ENCODE measurements around the gene RIPK1. TPM values are rescaled to one million over a fixed set of nuclear protein-coding genes. Genes with fewer than 3 reads are reported as not detected.

The RIPK1 gene
- total and polyA plus RNA-seq, 2 of the 8 experiments (the other 6 are each of a cell fraction or from before 2014, with no cell fraction given), result 5.9 to 22.9 TPM

DNA sequence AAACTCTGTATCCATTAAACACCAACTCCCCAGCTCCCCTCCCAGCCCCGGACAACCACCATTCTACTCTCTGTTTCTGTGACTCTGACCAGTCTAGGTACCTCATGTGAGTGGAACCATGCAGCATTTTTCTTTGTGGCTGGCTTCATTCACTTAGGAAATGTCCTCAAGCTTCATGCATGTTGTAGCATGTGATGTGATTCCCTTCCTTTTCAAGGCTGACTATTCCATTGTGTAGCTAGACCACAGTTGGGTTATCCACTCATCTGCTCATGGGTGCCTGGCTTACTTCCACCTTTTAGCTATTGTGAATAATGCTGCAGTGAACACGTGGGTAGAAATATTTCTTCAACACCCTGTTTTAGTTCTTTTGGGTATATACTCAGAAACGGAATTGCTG, 41.5 kb downstream of the RIPK1 start (continued):
- no peak for TF ChIP-seq CHD7 (IDR thresholded peaks at IDR 0.05; ENCODE audit: insufficient replicate concordance, low read length)
- no peak for TF ChIP-seq GTF2F1 (IDR thresholded peaks at IDR 0.05; ENCODE audit: borderline replicate concordance, low read depth, low read length)
- no peak for TF ChIP-seq KDM5A (IDR thresholded peaks at IDR 0.05; ENCODE audit: low read length)
- no peak for TF ChIP-seq SRF (IDR thresholded peaks at IDR 0.05; ENCODE audit: low read depth, low read length)
- no peak for TF ChIP-seq RFX5 (IDR thresholded peaks at IDR 0.05; ENCODE audit: borderline replicate concordance, low read depth, low read length)
- TF ChIP-seq SP4 (IDR thresholded peaks at IDR 0.05; ENCODE audit: low read length), result no peak
- no peak for TF ChIP-seq RBBP5 (IDR thresholded peaks at IDR 0.05; ENCODE audit: borderline replicate concordance, low read depth, low read length)
- TF ChIP-seq SIX5 (IDR thresholded peaks at IDR 0.05; ENCODE audit: low read depth, low read length), result no peak
- no peak for TF ChIP-seq POLR2A (IDR thresholded peaks at IDR 0.05; ENCODE audit: control extremely low read depth in 1 of 2, low read depth in 2 of 2, low read length in 2 of 2)
- TF ChIP-seq RXRA (IDR thresholded peaks at IDR 0.05; ENCODE audit: insufficient read depth, low read depth, low read length), result no peak
- TF ChIP-seq CBX8 (IDR thresholded peaks at IDR 0.05; ENCODE audit: borderline replicate concordance, low read depth, low read length), result no peak
- TF ChIP-seq SP1 (IDR thresholded peaks at IDR 0.05; ENCODE audit: low read depth, low read length), result no peak
